ENCODE data around the gene FSD1L. TPM values are rescaled to one million over a fixed set of nuclear protein-coding genes. Genes with fewer than 3 reads are reported as not detected.

The FSD1L gene
- total RNA-seq, 4 donors from 2014 or later = 1.8 to 19.1 (median 8.3) TPM

DNA sequence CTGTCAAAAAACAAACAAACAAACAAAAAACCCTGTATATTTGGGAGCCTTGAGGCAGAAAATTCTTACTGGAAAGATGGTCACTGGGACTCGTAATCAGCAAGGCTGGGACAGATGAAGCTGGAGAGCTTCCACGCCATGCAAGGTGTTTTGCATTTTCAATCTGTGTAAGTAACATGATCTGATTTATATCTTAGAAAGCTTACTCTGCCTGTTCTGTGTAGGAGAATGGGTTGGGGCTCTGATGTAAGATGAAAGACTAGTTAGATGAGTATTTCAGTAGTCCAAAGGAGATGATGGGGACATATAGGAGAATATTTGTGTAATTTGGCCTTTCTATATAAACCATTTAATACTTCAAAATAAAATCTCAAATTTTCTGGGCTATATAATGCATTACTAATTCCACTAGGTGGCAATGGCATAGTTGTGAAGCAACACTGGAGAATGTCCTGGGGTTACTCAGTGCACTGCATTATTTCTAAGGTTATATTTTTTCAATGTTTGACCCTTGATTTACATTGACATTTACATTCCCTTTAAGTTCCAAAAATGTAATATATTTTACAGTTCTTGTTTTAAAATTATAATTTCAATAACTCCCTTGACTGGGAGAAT is 21.9 kb upstream of the FSD1L start:
- H3K27ac ChIP-seq = no peak overlapping the region
- DNase-seq = no peak
- no peaks in the 10 kb centered on the region for H3K27me3 ChIP-seq
- TF ChIP-seq, protein P1, sequence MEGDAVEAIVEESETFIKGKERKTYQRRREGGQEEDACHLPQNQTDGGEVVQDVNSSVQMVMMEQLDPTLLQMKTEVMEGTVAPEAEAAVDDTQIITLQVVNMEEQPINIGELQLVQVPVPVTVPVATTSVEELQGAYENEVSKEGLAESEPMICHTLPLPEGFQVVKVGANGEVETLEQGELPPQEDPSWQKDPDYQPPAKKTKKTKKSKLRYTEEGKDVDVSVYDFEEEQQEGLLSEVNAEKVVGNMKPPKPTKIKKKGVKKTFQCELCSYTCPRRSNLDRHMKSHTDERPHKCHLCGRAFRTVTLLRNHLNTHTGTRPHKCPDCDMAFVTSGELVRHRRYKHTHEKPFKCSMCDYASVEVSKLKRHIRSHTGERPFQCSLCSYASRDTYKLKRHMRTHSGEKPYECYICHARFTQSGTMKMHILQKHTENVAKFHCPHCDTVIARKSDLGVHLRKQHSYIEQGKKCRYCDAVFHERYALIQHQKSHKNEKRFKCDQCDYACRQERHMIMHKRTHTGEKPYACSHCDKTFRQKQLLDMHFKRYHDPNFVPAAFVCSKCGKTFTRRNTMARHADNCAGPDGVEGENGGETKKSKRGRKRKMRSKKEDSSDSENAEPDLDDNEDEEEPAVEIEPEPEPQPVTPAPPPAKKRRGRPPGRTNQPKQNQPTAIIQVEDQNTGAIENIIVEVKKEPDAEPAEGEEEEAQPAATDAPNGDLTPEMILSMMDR (IDR thresholded peaks at IDR 0.05) = peak in 3 of 4 experiments; percentile 18 to 31 (median 30)
- no peak for TF ChIP-seq POLR2A (IDR thresholded peaks at IDR 0.05)
- H3K4me1 ChIP-seq = no peaks in the 10 kb centered on the region
- H3K36me3 ChIP-seq = no peaks in the 10 kb centered on the region
- H3K4me3 ChIP-seq = no peak overlapping the region
- intact Hi-C loops (cut with DNase I; ENCODE audit: low total_unique reads) = no loop called here
- H3K9me3 ChIP-seq = no peaks in the 10 kb centered on the region

DNA sequence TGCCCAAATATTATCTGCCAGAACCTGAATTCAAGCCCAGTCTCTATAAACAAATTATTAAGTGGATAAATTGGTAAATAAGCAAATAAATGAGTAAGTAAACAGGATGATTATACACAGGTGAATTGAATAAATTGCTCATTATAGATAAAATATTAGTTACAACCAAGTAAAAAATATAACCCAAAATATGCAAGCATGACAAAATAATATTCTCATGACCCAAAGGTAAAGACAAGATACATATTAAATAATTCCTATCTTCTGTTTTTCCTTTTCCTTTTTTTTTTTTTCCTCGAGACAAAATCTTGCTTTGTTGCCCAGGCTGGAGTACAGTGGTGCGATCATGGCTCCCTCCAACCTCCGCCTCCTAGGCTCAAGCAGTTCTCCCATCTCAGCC is 21.2 kb upstream of the FSD1L start:
- intact Hi-C loops (cut with DNase I; ENCODE audit: low total_unique reads) = no loop called here
- TF ChIP-seq POLR2A (IDR thresholded peaks at IDR 0.05) = no peak
- TF ChIP-seq, protein P1 (IDR thresholded peaks at IDR 0.05) = no peak
- H3K27ac ChIP-seq = no peak overlapping the region

DNA sequence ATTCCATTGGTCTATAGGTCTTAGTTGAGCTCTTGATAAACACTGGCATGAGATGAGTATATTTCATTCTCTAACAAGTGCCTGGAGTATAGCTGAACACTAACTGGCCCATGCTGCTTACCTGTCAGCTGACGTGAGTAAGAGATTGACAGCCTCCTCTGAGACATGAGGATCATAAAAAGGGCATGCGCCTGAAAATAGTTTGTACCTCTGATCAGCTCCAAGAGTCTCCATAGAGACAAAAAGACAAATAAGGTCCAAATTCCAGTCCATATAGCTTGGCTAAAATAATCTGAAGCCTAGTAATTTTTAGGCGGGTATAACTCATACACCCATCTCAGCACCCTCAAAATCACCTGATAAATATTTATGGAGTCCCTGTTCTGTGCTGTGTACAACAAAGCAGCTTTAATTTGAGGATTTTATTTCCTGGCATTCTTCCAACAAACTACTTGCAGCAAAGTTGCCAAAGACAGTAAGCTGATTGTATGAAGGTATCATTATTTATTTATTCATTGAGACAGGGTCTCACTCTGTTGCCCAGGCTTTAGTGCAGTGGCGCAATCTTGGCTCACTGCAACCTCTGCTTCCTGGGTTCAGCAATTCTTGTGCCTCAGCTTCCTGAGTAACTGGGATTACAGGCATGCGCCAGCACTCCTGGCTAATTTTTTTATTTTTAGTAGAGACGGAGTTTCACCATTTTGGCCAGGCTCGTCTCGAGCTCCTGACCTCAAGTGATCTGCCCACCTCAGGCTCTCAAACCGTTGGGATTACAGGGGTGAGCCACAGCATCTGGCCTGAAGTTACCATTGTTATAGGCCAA is 16.2 kb upstream of the FSD1L start:
- TF ChIP-seq POLR2A (IDR thresholded peaks at IDR 0.05) = no peak
- TF ChIP-seq, protein P1 (IDR thresholded peaks at IDR 0.05) = no peak
- H3K36me3 ChIP-seq = no peaks in the 10 kb centered on the region
- no peaks in the 10 kb centered on the region for H3K27me3 ChIP-seq
- intact Hi-C loops (cut with DNase I; ENCODE audit: low total_unique reads) = no loop called here
- H3K9me3 ChIP-seq = no peaks in the 10 kb centered on the region
- H3K4me3 ChIP-seq = no peak overlapping the region
- H3K4me1 ChIP-seq = no peaks in the 10 kb centered on the region
- DNase-seq = no peak
- no peak overlapping the region for H3K27ac ChIP-seq

More for the DNA sequence above, 21.2 kb upstream of the FSD1L start:
- Histone ChIP-seq H3K4me3 (no peak overlapping the region), H3K36me3 (no peaks in the 10 kb centered on the region), H3K9me3 (no peaks in the 10 kb centered on the region), H3K4me1 (no peaks in the 10 kb centered on the region), H3K27me3 (no peaks in the 10 kb centered on the region)
- DNase-seq = no peak

DNA sequence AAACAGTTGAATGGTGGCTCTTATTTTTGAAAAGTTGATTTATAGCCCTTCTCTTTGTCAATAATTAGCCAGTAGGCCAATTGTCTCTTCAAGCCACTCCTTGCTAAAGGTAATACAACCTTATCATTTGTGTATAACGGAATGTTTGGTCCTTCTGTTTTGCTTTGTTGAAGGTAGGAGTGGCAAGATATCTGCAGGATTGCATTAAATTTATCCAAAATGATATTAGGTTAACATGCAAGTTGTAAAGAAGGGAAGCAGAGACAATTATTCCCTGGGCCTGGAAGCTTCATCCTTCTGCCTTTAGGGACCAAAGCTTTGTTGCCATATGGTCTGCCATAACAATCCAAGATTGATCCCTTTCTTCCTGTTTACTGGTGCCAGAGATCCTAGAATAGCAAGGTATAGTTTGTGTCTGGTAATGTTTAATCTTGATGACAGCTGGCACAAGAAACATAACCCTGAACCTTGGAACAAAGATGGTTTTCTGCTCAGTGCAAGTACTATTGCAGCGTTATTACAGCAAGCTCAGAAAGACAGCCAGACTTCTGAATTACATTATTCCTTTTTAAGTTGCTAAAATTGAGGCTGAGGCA is 15.5 kb upstream of the FSD1L start:
- TF ChIP-seq, protein P1 (IDR thresholded peaks at IDR 0.05) = no peak
- no peak for TF ChIP-seq POLR2A (IDR thresholded peaks at IDR 0.05)
- intact Hi-C loops (cut with DNase I; ENCODE audit: low total_unique reads) = no loop called here
- Histone ChIP-seq H3K4me1 (no peaks in the 10 kb centered on the region), H3K9me3 (no peaks in the 10 kb centered on the region), H3K36me3 (no peaks in the 10 kb centered on the region), H3K27ac (no peak overlapping the region), H3K27me3 (no peaks in the 10 kb centered on the region), H3K4me3 (no peak overlapping the region)
- DNase-seq = no peak

DNA sequence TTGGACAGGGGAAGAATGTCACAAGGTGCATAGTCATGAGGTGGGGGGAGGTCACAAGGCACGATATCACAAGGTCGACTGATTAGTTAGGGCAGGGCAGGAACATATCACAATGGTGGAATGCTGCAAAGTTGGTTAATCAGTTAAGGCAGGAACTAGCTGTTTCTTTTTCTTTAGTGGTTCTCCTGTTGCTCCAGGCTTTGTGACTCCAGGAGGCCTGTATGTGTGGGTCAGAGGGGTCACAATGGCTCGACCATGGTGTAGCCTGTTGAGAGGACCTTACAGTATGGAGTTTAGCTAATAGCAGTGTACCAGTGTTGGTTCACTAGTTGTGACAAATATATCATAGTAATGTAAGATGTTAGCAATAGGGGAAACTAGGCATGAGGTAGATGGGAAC is 12.4 kb upstream of the FSD1L start:
- no peaks in the 10 kb centered on the region for H3K27me3 ChIP-seq
- H3K36me3 ChIP-seq = no peaks in the 10 kb centered on the region
- no peak for TF ChIP-seq POLR2A (IDR thresholded peaks at IDR 0.05)
- TF ChIP-seq, protein P1 (IDR thresholded peaks at IDR 0.05) = no peak
- no peak overlapping the region for H3K27ac ChIP-seq
- no peak overlapping the region for H3K4me3 ChIP-seq
- no peak for DNase-seq
- intact Hi-C loops (cut with DNase I; ENCODE audit: low total_unique reads) = no loop called here
- no peaks in the 10 kb centered on the region for H3K9me3 ChIP-seq
- no peaks in the 10 kb centered on the region for H3K4me1 ChIP-seq
